Sigmoid colon (tissue), 4 donors: ENCODE data around the gene WNT6.

Source experiments
- EP300 ChIP-seq, 4 donors: sonication (generic); formaldehyde crosslinking; IDR thresholded peaks; one replicate each; pipeline ENCODE4 v1.6.1; 2017; ENCODE audit warnings: antibody characterized with exemption in 4 of 4
- POLR2A ChIP-seq, 2 donors: fragments of 450-650 bp; IDR thresholded peaks; one replicate each; pipeline ENCODE4 v1.6.1; 2016; ENCODE audit warnings: antibody characterized with exemption in 2 of 2, mild to moderate bottlenecking in 2 of 2, moderate library complexity in 2 of 2
- POLR2AphosphoS5 ChIP-seq, 4 donors: sonication (generic); formaldehyde crosslinking; IDR thresholded peaks; one replicate each; pipeline ENCODE4 v1.6.1; 2017; ENCODE audit warnings: antibody characterized with exemption in 4 of 4
- TF ChIP-seq, protein P1 (sequence below), 4 experiments: fragments of 450-650 bp in 3 of 4; fragments of 200-600 bp in 1 of 4; IDR thresholded peaks; one replicate each; pipeline ENCODE4 v1.5.1; 2016 to 2019; ENCODE audit warnings: antibody characterized with exemption in 4 of 4, mild to moderate bottlenecking in 3 of 4, moderate library complexity in 2 of 4

DNA sequence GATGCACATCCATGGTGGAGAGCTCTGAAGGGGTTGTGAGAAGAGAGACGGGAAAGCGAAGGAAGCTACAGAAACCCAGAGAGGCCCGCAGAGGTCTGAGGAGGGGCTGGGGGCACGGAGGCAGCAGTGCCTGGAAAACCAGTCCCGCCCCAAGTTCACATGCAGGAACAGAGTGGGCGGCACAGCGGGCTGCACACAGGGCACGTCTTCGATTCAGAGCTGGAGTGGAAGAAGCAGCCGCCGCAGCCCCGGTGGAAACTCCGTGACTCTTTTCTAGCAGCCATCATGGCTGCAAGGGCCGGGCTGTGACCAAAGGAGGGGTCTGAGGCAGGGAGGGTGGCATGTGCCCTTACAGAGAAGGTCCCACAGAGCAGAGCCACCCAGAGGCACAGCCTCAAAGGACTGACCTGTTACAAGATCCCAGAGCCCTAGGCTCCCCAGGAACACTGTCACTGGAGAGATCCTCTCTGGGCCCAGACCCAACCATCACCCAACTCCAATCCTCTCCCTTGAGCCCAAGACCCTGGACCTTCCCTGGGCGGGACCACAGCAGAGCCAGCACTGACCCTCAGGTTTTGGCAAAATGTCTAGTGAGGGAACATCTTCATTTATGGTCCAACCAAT lies 38.7 kb upstream of the WNT6 start:
- TF ChIP-seq, protein P1, sequence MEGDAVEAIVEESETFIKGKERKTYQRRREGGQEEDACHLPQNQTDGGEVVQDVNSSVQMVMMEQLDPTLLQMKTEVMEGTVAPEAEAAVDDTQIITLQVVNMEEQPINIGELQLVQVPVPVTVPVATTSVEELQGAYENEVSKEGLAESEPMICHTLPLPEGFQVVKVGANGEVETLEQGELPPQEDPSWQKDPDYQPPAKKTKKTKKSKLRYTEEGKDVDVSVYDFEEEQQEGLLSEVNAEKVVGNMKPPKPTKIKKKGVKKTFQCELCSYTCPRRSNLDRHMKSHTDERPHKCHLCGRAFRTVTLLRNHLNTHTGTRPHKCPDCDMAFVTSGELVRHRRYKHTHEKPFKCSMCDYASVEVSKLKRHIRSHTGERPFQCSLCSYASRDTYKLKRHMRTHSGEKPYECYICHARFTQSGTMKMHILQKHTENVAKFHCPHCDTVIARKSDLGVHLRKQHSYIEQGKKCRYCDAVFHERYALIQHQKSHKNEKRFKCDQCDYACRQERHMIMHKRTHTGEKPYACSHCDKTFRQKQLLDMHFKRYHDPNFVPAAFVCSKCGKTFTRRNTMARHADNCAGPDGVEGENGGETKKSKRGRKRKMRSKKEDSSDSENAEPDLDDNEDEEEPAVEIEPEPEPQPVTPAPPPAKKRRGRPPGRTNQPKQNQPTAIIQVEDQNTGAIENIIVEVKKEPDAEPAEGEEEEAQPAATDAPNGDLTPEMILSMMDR (IDR thresholded peaks at IDR 0.05) = no peak
- TF ChIP-seq POLR2AphosphoS5 (IDR thresholded peaks at IDR 0.05) (no peak), POLR2A (IDR thresholded peaks at IDR 0.05) (no peak), EP300 (IDR thresholded peaks at IDR 0.05) (no peak)
